Erythroblast (primary cell): ENCODE data around the gene RBBP6.

Experiments
- GATA1 ChIP-seq: IDR thresholded peaks from 2 replicates; pipeline ENCODE4 v1.6.1; 2011; ENCODE audit warnings: low read depth, mild to moderate bottlenecking, control low read depth, low read length, moderate library complexity
- POLR2A ChIP-seq: IDR thresholded peaks from 2 replicates; pipeline ENCODE4 v1.6.1; 2011; ENCODE audit warnings: mild to moderate bottlenecking, low read length

- TF ChIP-seq POLR2A: no peak
- no peak for TF ChIP-seq GATA1
These were observed 28.2 kb upstream of the RBBP6 start for GRCh38 chr16:24511174-24511573.
